IPS DF 6.9 (cell line): ENCODE results near the gene MYCN.

ENCODE experiments used
- DNase-seq: peaks from one replicate; pipeline ENCODE4 v3.0.0-alpha.2; 2013; ENCODE audit warnings: low read depth, low spot score
- H3K27ac ChIP-seq: one replicate; pipeline ENCODE4 v1.5.1; 2013; ENCODE audit warnings: low read length, control low read depth
- H3K27me3 ChIP-seq: 2 replicates; pipeline ENCODE4 v1.6.1; 2013; ENCODE audit warnings: mild to moderate bottlenecking, low read length; ENCODE audit not compliant: control insufficient read depth, insufficient read depth
- H3K36me3 ChIP-seq: 2 replicates; pipeline ENCODE4 v1.6.1; 2013; ENCODE audit warnings: low read length; ENCODE audit not compliant: control insufficient read depth, insufficient read depth
- H3K4me1 ChIP-seq: 2 replicates; pipeline ENCODE4 v1.6.1; 2013; ENCODE audit warnings: low read length; ENCODE audit not compliant: control insufficient read depth, insufficient read depth
- H3K4me3 ChIP-seq: 2 replicates; pipeline ENCODE4 v1.5.1; 2013; ENCODE audit warnings: mild to moderate bottlenecking, low read length
- H3K9me3 ChIP-seq: 2 replicates; pipeline ENCODE4 v1.6.1; 2013; ENCODE audit warnings: low read length, inconsistent platforms; ENCODE audit not compliant: control insufficient read depth, insufficient read depth
- WGBS: extraction: QIAGEN DNeasy Blood & Tissue Kit; methylation state at CpG from one replicate; pipeline ENCODE4 v1.1.7; 2013; ENCODE audit warnings: mixed read lengths, missing lambda C conversion rate; ENCODE audit not compliant: insufficient read length, insufficient coverage; 5-methylcytosine and 5-hydroxymethylcytosine counted together

Gene MYCN

GRCh38 chr2:15971831-15972522 is 31.6 kb downstream of the MYCN start:
- WGBS: no CpG with 5 or more reads among the region's 7 CpGs
- DNase-seq: no peak
- H3K4me1 ChIP-seq: 0 out of 2 replicates have a peak, but pooled peaks cover 3% of the 10 kb centered on the region
- no peaks in the 10 kb centered on the region for H3K9me3 ChIP-seq
- H3K36me3 ChIP-seq: no peaks in the 10 kb centered on the region
- no peaks in the 10 kb centered on the region for H3K27me3 ChIP-seq
- H3K27ac ChIP-seq: no peak overlapping the region
- no peak overlapping the region for H3K4me3 ChIP-seq

- Histone ChIP-seq H3K27me3 (no peaks in the 10 kb centered on the region), H3K27ac (no peak overlapping the region), H3K4me1 (0 out of 2 replicates have a peak, but pooled peaks cover 3% of the 10 kb centered on the region), H3K4me3 (no peak overlapping the region), H3K9me3 (no peaks in the 10 kb centered on the region), H3K36me3 (no peaks in the 10 kb centered on the region)
- no CpG with 5 or more reads among the region's 7 CpGs for WGBS
- DNase-seq: no peak
These were observed 33.4 kb downstream of the MYCN start for GRCh38 chr2:15973481-15974401.

- H3K27ac ChIP-seq: no peak overlapping the region
- no peaks in the 10 kb centered on the region for H3K36me3 ChIP-seq
- no peak for DNase-seq
- no peak overlapping the region for H3K4me3 ChIP-seq
- no peaks in the 10 kb centered on the region for H3K9me3 ChIP-seq
- WGBS: no CpG with 5 or more reads among the region's 5 CpGs
- H3K4me1 ChIP-seq: 0 out of 2 replicates have a peak, but pooled peaks cover 3% of the 10 kb centered on the region
- no peaks in the 10 kb centered on the region for H3K27me3 ChIP-seq
These were observed 34.4 kb downstream of the MYCN start for GRCh38 chr2:15974565-15975260.

- H3K9me3 ChIP-seq: no peaks in the 10 kb centered on the region
- no peak for DNase-seq
- H3K36me3 ChIP-seq: no peaks in the 10 kb centered on the region
- H3K27ac ChIP-seq: no peak overlapping the region
- no peak overlapping the region for H3K4me3 ChIP-seq
- WGBS: no CpG with 5 or more reads among the region's 3 CpGs
- H3K27me3 ChIP-seq: no peaks in the 10 kb centered on the region
- H3K4me1 ChIP-seq: 0 out of 2 replicates have a peak, but pooled peaks cover 3% of the 10 kb centered on the region
These were observed 34.9 kb downstream of the MYCN start for GRCh38 chr2:15975261-15975600.

- Histone ChIP-seq H3K27me3 (no peaks in the 10 kb centered on the region), H3K36me3 (no peaks in the 10 kb centered on the region), H3K27ac (no peak overlapping the region), H3K9me3 (no peaks in the 10 kb centered on the region), H3K4me3 (no peak overlapping the region), H3K4me1 (0 out of 2 replicates have a peak, but pooled peaks cover 3% of the 10 kb centered on the region)
- no peak for DNase-seq
- no CpG with 5 or more reads among the region's 5 CpGs for WGBS
These were observed 35.3 kb downstream of the MYCN start for GRCh38 chr2:15975676-15976075.

- Histone ChIP-seq H3K9me3 (no peaks in the 10 kb centered on the region), H3K4me1 (0 out of 2 replicates have a peak, but pooled peaks cover 3% of the 10 kb centered on the region), H3K27ac (no peak overlapping the region), H3K36me3 (no peaks in the 10 kb centered on the region), H3K27me3 (no peaks in the 10 kb centered on the region), H3K4me3 (no peak overlapping the region)
- DNase-seq: no peak
- no CpG with 5 or more reads among the region's 7 CpGs for WGBS
These were observed 36.0 kb downstream of the MYCN start for GRCh38 chr2:15976354-15976753.

- Histone ChIP-seq H3K27me3 (no peaks in the 10 kb centered on the region), H3K27ac (no peak overlapping the region), H3K4me1 (peaks cover 3% of the 10 kb centered on the region), H3K9me3 (no peaks in the 10 kb centered on the region), H3K4me3 (no peak overlapping the region), H3K36me3 (no peaks in the 10 kb centered on the region)
- no peak for DNase-seq
- WGBS: no CpG with 5 or more reads among the region's 9 CpGs
These were observed 38.9 kb downstream of the MYCN start for GRCh38 chr2:15979051-15979758.

GRCh38 chr2:15979759-15980604 is 39.6 kb downstream of the MYCN start:
- no CpG with 5 or more reads among the region's 9 CpGs for WGBS

GRCh38 chr2:15980605-15981098 is 40.3 kb downstream of the MYCN start:
- no peaks in the 10 kb centered on the region for H3K9me3 ChIP-seq
- no peaks in the 10 kb centered on the region for H3K36me3 ChIP-seq
- DNase-seq: peak; percentile 79
- peaks cover 6% of the 10 kb centered on the region for H3K4me1 ChIP-seq
- no peak overlapping the region for H3K27ac ChIP-seq
- no peaks in the 10 kb centered on the region for H3K27me3 ChIP-seq
- WGBS: no CpG with 5 or more reads among the region's 14 CpGs
- H3K4me3 ChIP-seq: no peak overlapping the region

More at GRCh38 chr2:15979759-15980604, 39.6 kb downstream of the MYCN start:
- H3K4me3 ChIP-seq: no peak overlapping the region
- H3K9me3 ChIP-seq: no peaks in the 10 kb centered on the region
- H3K36me3 ChIP-seq: no peaks in the 10 kb centered on the region
- no peak for DNase-seq
- no peak overlapping the region for H3K27ac ChIP-seq
- peaks cover 6% of the 10 kb centered on the region for H3K4me1 ChIP-seq
- no peaks in the 10 kb centered on the region for H3K27me3 ChIP-seq
